ENCODE results near the gene GRIA4. TPM values are rescaled to one million over a fixed set of nuclear protein-coding genes. Genes with fewer than 3 reads are reported as not detected.
A peak's percentile ranks its signal among the peaks of the same experiment; 100 is the strongest.

Gene GRIA4
- polyA plus RNA-seq (2013, experiment 1 of 2) = 3.2 TPM
- 4.9 TPM for polyA plus RNA-seq (2013, experiment 2 of 2)

- peaks cover 24% of the 10 kb centered on the region for H3K4me1 ChIP-seq (ENCODE audit: insufficient read depth, low read length)
- H3K27ac ChIP-seq (ENCODE audit: low read depth, low read length) = no peak within 1 kb of the TSS
- H3K9me3 ChIP-seq (ENCODE audit: insufficient read depth, low read depth, low read length) = no peaks in the 10 kb centered on the region
- peak within 1 kb of the TSS; percentile 55 for H3K9ac ChIP-seq (ENCODE audit: low read depth, low read length)
- no peaks in the 10 kb centered on the region for H3K36me3 ChIP-seq (ENCODE audit: insufficient read depth, low read length)
- H3K27me3 ChIP-seq (ENCODE audit: insufficient read depth, low read length) = peaks cover 47% of the 10 kb centered on the region
- peak within 1 kb of the TSS; percentile 72 for H3K4me3 ChIP-seq (ENCODE audit: low read length)
- under 1% methylated on average over 54 of the region's 54 CpGs for WGBS
Measured at GRCh38 chr11:105609832-105610781, at the start of gene GRIA4. Gene GRIA4, plus strand, starts transcription at chr11:105610073. Its CDS starts 925 bp downstream, at chr11:105610998.

GRCh38 chr11:105573091-105573490 is 36.8 kb upstream of the GRIA4 start:
- H3K4me1 ChIP-seq (ENCODE audit: insufficient read depth, low read length) = no peaks in the 10 kb centered on the region
- H3K9ac ChIP-seq (ENCODE audit: low read depth, low read length) = no peak overlapping the region
- H3K27me3 ChIP-seq (ENCODE audit: insufficient read depth, low read length) = no peaks in the 10 kb centered on the region
- WGBS = 93% methylated on average over 3 of the region's 3 CpGs
- no peak overlapping the region for H3K4me3 ChIP-seq (ENCODE audit: low read length)
- no peak overlapping the region for H3K27ac ChIP-seq (ENCODE audit: low read depth, low read length)
- H3K36me3 ChIP-seq (ENCODE audit: insufficient read depth, low read length) = no peaks in the 10 kb centered on the region
- no peaks in the 10 kb centered on the region for H3K9me3 ChIP-seq (ENCODE audit: insufficient read depth, low read depth, low read length)

- Histone ChIP-seq H3K9ac (ENCODE audit: low read depth, low read length) (no peak overlapping the region), H3K36me3 (ENCODE audit: insufficient read depth, low read length) (no peaks in the 10 kb centered on the region), H3K4me1 (ENCODE audit: insufficient read depth, low read length) (no peaks in the 10 kb centered on the region), H3K4me3 (ENCODE audit: low read length) (no peak overlapping the region), H3K9me3 (ENCODE audit: insufficient read depth, low read depth, low read length) (no peaks in the 10 kb centered on the region), H3K27ac (ENCODE audit: low read depth, low read length) (no peak overlapping the region), H3K27me3 (ENCODE audit: insufficient read depth, low read length) (no peaks in the 10 kb centered on the region)
- 93% methylated on average over 3 of the region's 3 CpGs for WGBS
Measured at GRCh38 chr11:105574974-105575373, 34.9 kb upstream of the GRIA4 start.

GRCh38 chr11:105577641-105578040 is 32.2 kb upstream of the GRIA4 start:
- Histone ChIP-seq H3K27ac (ENCODE audit: low read depth, low read length) (no peak overlapping the region), H3K27me3 (ENCODE audit: insufficient read depth, low read length) (no peaks in the 10 kb centered on the region), H3K9me3 (ENCODE audit: insufficient read depth, low read depth, low read length) (no peaks in the 10 kb centered on the region), H3K9ac (ENCODE audit: low read depth, low read length) (no peak overlapping the region), H3K36me3 (ENCODE audit: insufficient read depth, low read length) (no peaks in the 10 kb centered on the region), H3K4me1 (ENCODE audit: insufficient read depth, low read length) (no peaks in the 10 kb centered on the region), H3K4me3 (ENCODE audit: low read length) (no peak overlapping the region)
- 95% methylated on average over 2 of the region's 2 CpGs for WGBS

GRCh38 chr11:105579111-105579510 is 30.8 kb upstream of the GRIA4 start:
- Histone ChIP-seq H3K9ac (ENCODE audit: low read depth, low read length) (no peak overlapping the region), H3K27ac (ENCODE audit: low read depth, low read length) (no peak overlapping the region), H3K36me3 (ENCODE audit: insufficient read depth, low read length) (no peaks in the 10 kb centered on the region), H3K4me1 (ENCODE audit: insufficient read depth, low read length) (no peaks in the 10 kb centered on the region), H3K4me3 (ENCODE audit: low read length) (no peak overlapping the region), H3K9me3 (ENCODE audit: insufficient read depth, low read depth, low read length) (no peaks in the 10 kb centered on the region), H3K27me3 (ENCODE audit: insufficient read depth, low read length) (no peaks in the 10 kb centered on the region)
- WGBS = 100% methylated on average over 1 of the region's 2 CpGs

- no peak overlapping the region for H3K9ac ChIP-seq (ENCODE audit: low read depth, low read length)
- WGBS = 84% methylated on average over 4 of the region's 4 CpGs
- H3K27ac ChIP-seq (ENCODE audit: low read depth, low read length) = no peak overlapping the region
- no peaks in the 10 kb centered on the region for H3K4me1 ChIP-seq (ENCODE audit: insufficient read depth, low read length)
- H3K4me3 ChIP-seq (ENCODE audit: low read length) = no peak overlapping the region
- no peaks in the 10 kb centered on the region for H3K36me3 ChIP-seq (ENCODE audit: insufficient read depth, low read length)
- H3K27me3 ChIP-seq (ENCODE audit: insufficient read depth, low read length) = no peaks in the 10 kb centered on the region
- H3K9me3 ChIP-seq (ENCODE audit: insufficient read depth, low read depth, low read length) = no peaks in the 10 kb centered on the region
Measured at GRCh38 chr11:105582497-105582896, 27.4 kb upstream of the GRIA4 start.

- H3K36me3 ChIP-seq (ENCODE audit: insufficient read depth, low read length) = no peaks in the 10 kb centered on the region
- H3K27ac ChIP-seq (ENCODE audit: low read depth, low read length) = no peak overlapping the region
- no peak overlapping the region for H3K4me3 ChIP-seq (ENCODE audit: low read length)
- no peak overlapping the region for H3K9ac ChIP-seq (ENCODE audit: low read depth, low read length)
- WGBS = 93% methylated on average over 1 of the region's 2 CpGs
- H3K4me1 ChIP-seq (ENCODE audit: insufficient read depth, low read length) = no peaks in the 10 kb centered on the region
- H3K9me3 ChIP-seq (ENCODE audit: insufficient read depth, low read depth, low read length) = no peaks in the 10 kb centered on the region
- no peaks in the 10 kb centered on the region for H3K27me3 ChIP-seq (ENCODE audit: insufficient read depth, low read length)
Measured at GRCh38 chr11:105588001-105588400, 21.9 kb upstream of the GRIA4 start.

GRCh38 chr11:105589346-105589745 is 20.5 kb upstream of the GRIA4 start:
- H3K4me1 ChIP-seq (ENCODE audit: insufficient read depth, low read length) = no peaks in the 10 kb centered on the region
- no peak overlapping the region for H3K9ac ChIP-seq (ENCODE audit: low read depth, low read length)
- WGBS = 93% methylated on average over 3 of the region's 4 CpGs
- H3K9me3 ChIP-seq (ENCODE audit: insufficient read depth, low read depth, low read length) = no peaks in the 10 kb centered on the region
- H3K4me3 ChIP-seq (ENCODE audit: low read length) = no peak overlapping the region
- no peak overlapping the region for H3K27ac ChIP-seq (ENCODE audit: low read depth, low read length)
- H3K36me3 ChIP-seq (ENCODE audit: insufficient read depth, low read length) = no peaks in the 10 kb centered on the region
- no peaks in the 10 kb centered on the region for H3K27me3 ChIP-seq (ENCODE audit: insufficient read depth, low read length)

GRCh38 chr11:105592035-105592434 is 17.8 kb upstream of the GRIA4 start:
- no peak overlapping the region for H3K9ac ChIP-seq (ENCODE audit: low read depth, low read length)
- H3K27ac ChIP-seq (ENCODE audit: low read depth, low read length) = no peak overlapping the region
- no peaks in the 10 kb centered on the region for H3K4me1 ChIP-seq (ENCODE audit: insufficient read depth, low read length)
- no peaks in the 10 kb centered on the region for H3K27me3 ChIP-seq (ENCODE audit: insufficient read depth, low read length)
- no peak overlapping the region for H3K4me3 ChIP-seq (ENCODE audit: low read length)
- H3K36me3 ChIP-seq (ENCODE audit: insufficient read depth, low read length) = no peaks in the 10 kb centered on the region
- H3K9me3 ChIP-seq (ENCODE audit: insufficient read depth, low read depth, low read length) = no peaks in the 10 kb centered on the region
- WGBS = 75% methylated on average over 4 of the region's 5 CpGs

- Histone ChIP-seq H3K27ac (ENCODE audit: low read depth, low read length) (no peak overlapping the region), H3K9me3 (ENCODE audit: insufficient read depth, low read depth, low read length) (no peaks in the 10 kb centered on the region), H3K4me3 (ENCODE audit: low read length) (no peak overlapping the region), H3K27me3 (ENCODE audit: insufficient read depth, low read length) (no peaks in the 10 kb centered on the region), H3K36me3 (ENCODE audit: insufficient read depth, low read length) (no peaks in the 10 kb centered on the region), H3K9ac (ENCODE audit: low read depth, low read length) (no peak overlapping the region), H3K4me1 (ENCODE audit: insufficient read depth, low read length) (peaks cover 7% of the 10 kb centered on the region; the same call in 1 of the 2 replicates)
- 89% methylated on average over 1 of the region's 1 CpG for WGBS
Measured at GRCh38 chr11:105598371-105598770, 11.5 kb upstream of the GRIA4 start.

GRCh38 chr11:105603156-105603555 is 6.7 kb upstream of the GRIA4 start:
- peaks cover 4% of the 10 kb centered on the region; the same call in 1 of the 2 replicates for H3K4me1 ChIP-seq (ENCODE audit: insufficient read depth, low read length)
- no peaks in the 10 kb centered on the region for H3K9me3 ChIP-seq (ENCODE audit: insufficient read depth, low read depth, low read length)
- H3K9ac ChIP-seq (ENCODE audit: low read depth, low read length) = no peak overlapping the region
- H3K36me3 ChIP-seq (ENCODE audit: insufficient read depth, low read length) = no peaks in the 10 kb centered on the region
- H3K27me3 ChIP-seq (ENCODE audit: insufficient read depth, low read length) = no peaks in the 10 kb centered on the region; the same call in 1 of the 2 replicates
- H3K4me3 ChIP-seq (ENCODE audit: low read length) = no peak overlapping the region
- no peak overlapping the region for H3K27ac ChIP-seq (ENCODE audit: low read depth, low read length)

All from HUES64 (cell line).